Body of pancreas (tissue), 4 donors: ENCODE measurements around the gene PIGS.

Source experiments
- CTCF ChIP-seq, 7 experiments: fragments of 450-650 bp in 4 of 7; fragments of 200-600 bp in 3 of 7; sonication (generic) in 3 of 7; IDR thresholded peaks; one replicate each; pipeline ENCODE4 v1.5.1; 2016 to 2019; ENCODE audit warnings: antibody characterized with exemption in 7 of 7
- POLR2A ChIP-seq, 3 donors: fragments of 450-650 bp; IDR thresholded peaks; one replicate each; pipeline ENCODE4 v1.6.1; 2016; ENCODE audit warnings: antibody characterized with exemption in 3 of 3, mild to moderate bottlenecking in 2 of 3

- TF ChIP-seq CTCF (IDR thresholded peaks at IDR 0.05) = no peak
- TF ChIP-seq POLR2A (IDR thresholded peaks at IDR 0.05) = no peak
These were observed 63.1 kb downstream of the PIGS start for GRCh38 chr17:28508211-28508724.
